Myocyte (in vitro differentiated cells): ENCODE measurements around the gene R3HCC1L. TPM values are rescaled to one million over a fixed set of nuclear protein-coding genes. Genes with fewer than 3 reads are reported as not detected.
"Not testable (repeated sequence)": the region's sequence is repeated elsewhere in the genome, so short reads cannot be mapped to it uniquely, and the experiment has no call there.

Experiments
- DNase-seq: peaks from one replicate; pipeline ENCODE4 v3.0.0-alpha.2; 2012; ENCODE audit warnings: low read depth
- total RNA-seq: library from RNA; depleted of rRNA; stranded (reverse); fragments of >200 nt; gene quantifications from 2 replicates; pipeline ENCODE4 v1.2.3, GENCODE V29; 2014

Gene R3HCC1L
- total RNA-seq, 1 donor from 2014 or later, result 12.2 TPM

- DNase-seq, result no peak
Measured at GRCh38 chr10:98128802-98129201, 5.7 kb upstream of the R3HCC1L start.

- DNase-seq, result no peak
Measured at GRCh38 chr10:98131619-98132018, 2.8 kb upstream of the R3HCC1L start.

- DNase-seq, result not testable (repeated sequence)
Measured at GRCh38 chr10:98133075-98133752, 1.2 kb upstream of the R3HCC1L start.

GRCh38 chr10:98134117-98134430 lies 383 bp upstream of the R3HCC1L start:
- DNase-seq, result no peak

GRCh38 chr10:98135222-98135899 lies 904 bp downstream of the R3HCC1L start:
- no peak for DNase-seq

GRCh38 chr10:98136775-98137174 lies 2.3 kb downstream of the R3HCC1L start:
- not testable (repeated sequence) for DNase-seq

GRCh38 chr10:98138031-98138430 lies 3.6 kb downstream of the R3HCC1L start:
- DNase-seq, result no peak

- DNase-seq, result no peak
Measured at GRCh38 chr10:98139431-98139830, 5.0 kb downstream of the R3HCC1L start.

GRCh38 chr10:98141484-98142073 lies 7.1 kb downstream of the R3HCC1L start:
- DNase-seq, result no peak

- DNase-seq, result no peak
Measured at GRCh38 chr10:98144985-98145384, 10.5 kb downstream of the R3HCC1L start.

- no peak for DNase-seq
Measured at GRCh38 chr10:98149858-98150257, 15.4 kb downstream of the R3HCC1L start.

- DNase-seq, result peak; percentile 61
Measured at GRCh38 chr10:98150544-98150943, 16.1 kb downstream of the R3HCC1L start.

GRCh38 chr10:98152778-98153177 lies 18.3 kb downstream of the R3HCC1L start:
- not testable (repeated sequence) for DNase-seq

- DNase-seq, result peak; percentile 62
Measured at GRCh38 chr10:98153213-98153958, 18.9 kb downstream of the R3HCC1L start.

- DNase-seq, result no peak
Measured at GRCh38 chr10:98154076-98154475, 19.6 kb downstream of the R3HCC1L start.

- DNase-seq, result no peak
Measured at GRCh38 chr10:98158576-98158975, 24.1 kb downstream of the R3HCC1L start.

- DNase-seq, result no peak
Measured at GRCh38 chr10:98163941-98164340, 29.5 kb downstream of the R3HCC1L start.

GRCh38 chr10:98167191-98167590 lies 32.7 kb downstream of the R3HCC1L start:
- DNase-seq, result no peak

GRCh38 chr10:98168147-98168546 lies 33.7 kb downstream of the R3HCC1L start:
- DNase-seq, result no peak

- no peak for DNase-seq
Measured at GRCh38 chr10:98168766-98169165, 34.3 kb downstream of the R3HCC1L start.

GRCh38 chr10:98169379-98169778 lies 34.9 kb downstream of the R3HCC1L start:
- no peak for DNase-seq
